Fibroblast of gingiva (primary cell): Measurements from ENCODE around the gene UMODL1.

Experiments
- DNase-seq: peaks from one replicate; pipeline ENCODE4 v3.0.0-alpha.2; 2011; ENCODE audit warnings: low read depth

UMODL1 gene

GRCh38 chr21:42191064-42191463 lies 119.9 kb downstream of the UMODL1 start:
- DNase-seq: no peak

- no peak for DNase-seq
Measured at GRCh38 chr21:42191696-42192595, 120.8 kb downstream of the UMODL1 start.
